Liver (tissue), 9 donors: ENCODE measurements around the gene SUGP2. TPM values are rescaled to one million over a fixed set of nuclear protein-coding genes. Genes with fewer than 3 reads are reported as not detected.

Experiments used
- DNase-seq: peaks from one replicate; pipeline ENCODE4 v3.0.0-alpha.2; 2017; ENCODE audit warnings: low spot score
- H3K27ac ChIP-seq, 2 donors: one replicate each; pipeline ENCODE4 v1.7.0; 2013; ENCODE audit warnings: inconsistent platforms in 2 of 2, low read length in 2 of 2, control low read depth in 1 of 2, low read depth in 1 of 2, mild to moderate bottlenecking in 1 of 2
- H3K27me3 ChIP-seq, 4 donors: one replicate each; pipeline versions ENCODE4 v1.6.1 to v1.7.0; 2013; ENCODE audit warnings: low read length in 3 of 4, inconsistent platforms in 1 of 4, mild to moderate bottlenecking in 1 of 4, moderate library complexity in 1 of 4; ENCODE audit not compliant: control insufficient read depth in 4 of 4, insufficient read depth in 4 of 4
- H3K36me3 ChIP-seq, 4 donors: one replicate each; pipeline versions ENCODE4 v1.6.1 to v1.7.0; 2013; ENCODE audit warnings: low read length in 3 of 4, mild to moderate bottlenecking in 3 of 4, low read depth in 1 of 4, moderate library complexity in 1 of 4; ENCODE audit not compliant: control insufficient read depth in 4 of 4, insufficient read depth in 3 of 4
- H3K4me1 ChIP-seq, 4 donors: one replicate each; pipeline versions ENCODE4 v1.6.1 to v1.7.0; 2013; ENCODE audit warnings: low read length in 3 of 4, mild to moderate bottlenecking in 3 of 4, moderate library complexity in 1 of 4; ENCODE audit not compliant: control insufficient read depth in 4 of 4, insufficient read depth in 4 of 4
- H3K4me3 ChIP-seq, 3 donors: one replicate each; pipeline versions ENCODE4 v1.6.1 to v1.7.0; 2013; ENCODE audit warnings: low read length in 3 of 3, control low read depth in 1 of 3, low read depth in 1 of 3, mild to moderate bottlenecking in 1 of 3
- H3K9ac ChIP-seq, 2 donors: one replicate each; pipeline ENCODE4 v1.7.0; 2013; ENCODE audit warnings: low read length in 2 of 2, mild to moderate bottlenecking in 2 of 2, moderate library complexity in 2 of 2, control low read depth in 1 of 2, low read depth in 1 of 2
- H3K9me3 ChIP-seq, 4 donors: one replicate each; pipeline versions ENCODE4 v1.6.1 to v1.7.0; 2013; ENCODE audit warnings: low read length in 3 of 4; ENCODE audit not compliant: control insufficient read depth in 4 of 4
- EGR1 ChIP-seq, 2 donors: IDR thresholded peaks; 2 replicates each; pipeline ENCODE4 v1.6.1; 2016 to 2018; ENCODE audit warnings: antibody characterized with exemption in 2 of 2, low read depth in 2 of 2
- FOXA1 ChIP-seq: IDR thresholded peaks from 2 replicates; pipeline ENCODE4 v1.6.1; 2016; ENCODE audit warnings: antibody characterized with exemption
- GABPA ChIP-seq, 2 donors: IDR thresholded peaks in 1 of 2; conservative IDR thresholded peaks in 1 of 2; 2 replicates each; pipeline ENCODE4 v1.6.1; 2016; ENCODE audit warnings: antibody characterized with exemption in 2 of 2, mild to moderate bottlenecking in 1 of 2, moderate library complexity in 1 of 2
- HNF4A ChIP-seq, 2 donors: conservative IDR thresholded peaks; 2 replicates each; pipeline ENCODE4 v1.6.1; 2016; ENCODE audit warnings: antibody characterized with exemption in 2 of 2, mild to moderate bottlenecking in 2 of 2
- HNF4G ChIP-seq: IDR thresholded peaks from 2 replicates; pipeline ENCODE4 v1.6.1; 2016; ENCODE audit warnings: antibody characterized with exemption
- JUND ChIP-seq, 2 donors: IDR thresholded peaks; 2 replicates each; pipeline ENCODE4 v1.6.1; 2016; ENCODE audit warnings: antibody characterized with exemption in 2 of 2
- NR2F2 ChIP-seq: IDR thresholded peaks from 2 replicates; pipeline ENCODE4 v1.6.1; 2016; ENCODE audit warnings: antibody characterized with exemption
- RAD21 ChIP-seq, 2 donors: IDR thresholded peaks; 2 replicates each; pipeline ENCODE4 v1.6.1; 2016; ENCODE audit warnings: antibody characterized with exemption in 2 of 2, mild to moderate bottlenecking in 2 of 2
- RXRA ChIP-seq, 2 donors: IDR thresholded peaks; 2 replicates each; pipeline ENCODE4 v1.6.1; 2017 to 2018; ENCODE audit warnings: antibody characterized with exemption in 2 of 2, mild to moderate bottlenecking in 1 of 2
- SP1 ChIP-seq: IDR thresholded peaks from 2 replicates; pipeline ENCODE4 v1.6.1; 2018; ENCODE audit warnings: antibody characterized with exemption, mild to moderate bottlenecking
- TAF1 ChIP-seq: conservative IDR thresholded peaks from 2 replicates; pipeline ENCODE4 v1.6.1; 2016; ENCODE audit warnings: antibody characterized with exemption, mild to moderate bottlenecking
- YY1 ChIP-seq: IDR thresholded peaks from 2 replicates; pipeline ENCODE4 v1.6.1; 2016; ENCODE audit warnings: antibody characterized with exemption, mild to moderate bottlenecking
- WGBS: extraction: QIAGEN DNeasy Blood & Tissue Kit; methylation state at CpG from one replicate; pipeline ENCODE4 v1.1.7; 2013; 5-methylcytosine and 5-hydroxymethylcytosine counted together
- polyA plus RNA-seq, 2 donors: library from polyadenylated mRNA; stranded (reverse) in 1 of 2; unstranded in 1 of 2; fragments of 200-250 nt in 1 of 2; fragments of >200 nt in 1 of 2; fragmentation: Nextera tagmentation in 1 of 2; extraction: Ambion mirVana in 1 of 2; gene quantifications; one replicate each; pipeline versions ENCODE4 v1.2.1 to v1.2.3, GENCODE V29; 2013 to 2015
- total RNA-seq, 2 donors: library from RNA; depleted of rRNA; stranded (reverse); fragments of >200 nt; gene quantifications; one replicate each; pipeline ENCODE4 v1.2.3, GENCODE V29; 2014
- TF ChIP-seq, protein P1 (sequence below): fragments of 150-350 bp; IDR thresholded peaks from 2 replicates; pipeline ENCODE4 v1.5.1; 2017; ENCODE audit warnings: improper control_type of control experiment, low read depth, low read length; ENCODE audit not compliant: missing input control
- TF ChIP-seq, protein P2 (sequence below): IDR thresholded peaks from 2 replicates; pipeline ENCODE4 v1.6.1; 2016; ENCODE audit warnings: antibody characterized with exemption
- TF ChIP-seq, protein P3 (sequence below): IDR thresholded peaks from 2 replicates; pipeline ENCODE4 v1.6.1; 2016; ENCODE audit warnings: antibody characterized with exemption
- TF ChIP-seq, protein P4 (sequence below): IDR thresholded peaks from 2 replicates; pipeline ENCODE4 v1.6.1; 2016; ENCODE audit warnings: antibody characterized with exemption
- donor health status: healthy.
- donor health status: healthy.
- donor health status: healthy.
- donor health status: healthy.
- donor health status: healthy.

Gene SUGP2
- total and polyA plus RNA-seq, 4 donors = 9.6 to 29.0 (median 19.2) TPM

DNA sequence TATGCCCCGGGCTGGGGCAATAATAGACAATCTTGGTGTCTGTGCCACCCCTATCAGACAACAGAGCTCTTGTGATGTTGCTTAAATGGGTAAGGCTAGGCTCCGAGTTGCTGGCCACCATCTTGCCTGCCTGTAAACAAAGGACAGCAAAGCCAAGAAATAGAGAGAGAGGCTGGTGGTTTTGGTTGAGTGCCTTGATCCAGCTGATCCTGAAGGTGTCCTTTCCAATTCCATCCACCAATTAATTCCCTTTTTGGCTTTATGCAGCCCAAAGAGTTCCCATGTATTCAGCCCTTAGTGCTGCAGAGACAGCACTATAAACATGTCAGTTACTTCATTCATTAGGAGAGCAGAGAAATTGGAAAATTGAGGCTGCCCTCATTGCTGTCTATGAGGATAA is 50.6 kb downstream of the SUGP2 start:
- Histone ChIP-seq H3K9me3 (no peaks in the 10 kb centered on the region), H3K4me1 (peaks cover 0 to 3% (median 0%) of the 10 kb centered on the region in 4 donors), H3K36me3 (no peaks in the 10 kb centered on the region), H3K9ac (no peak overlapping the region), H3K27ac (no peak overlapping the region), H3K4me3 (no peak overlapping the region), H3K27me3 (peaks cover 0 to 3% (median 0%) of the 10 kb centered on the region in 4 donors)
- no peak for TF ChIP-seq HNF4A (conservative IDR thresholded peaks at IDR 0.05)
- TF ChIP-seq GABPA (IDR thresholded peaks at IDR 0.05 in 1 of 2, conservative IDR thresholded peaks at IDR 0.05 in 1 of 2) = no peak
- TF ChIP-seq HNF4G = no peak
- no peak for TF ChIP-seq FOXA1
- no peak for DNase-seq
- whole genome bisulfite sequencing = 68% methylated on average over 2 of the region's 2 CpGs

DNA sequence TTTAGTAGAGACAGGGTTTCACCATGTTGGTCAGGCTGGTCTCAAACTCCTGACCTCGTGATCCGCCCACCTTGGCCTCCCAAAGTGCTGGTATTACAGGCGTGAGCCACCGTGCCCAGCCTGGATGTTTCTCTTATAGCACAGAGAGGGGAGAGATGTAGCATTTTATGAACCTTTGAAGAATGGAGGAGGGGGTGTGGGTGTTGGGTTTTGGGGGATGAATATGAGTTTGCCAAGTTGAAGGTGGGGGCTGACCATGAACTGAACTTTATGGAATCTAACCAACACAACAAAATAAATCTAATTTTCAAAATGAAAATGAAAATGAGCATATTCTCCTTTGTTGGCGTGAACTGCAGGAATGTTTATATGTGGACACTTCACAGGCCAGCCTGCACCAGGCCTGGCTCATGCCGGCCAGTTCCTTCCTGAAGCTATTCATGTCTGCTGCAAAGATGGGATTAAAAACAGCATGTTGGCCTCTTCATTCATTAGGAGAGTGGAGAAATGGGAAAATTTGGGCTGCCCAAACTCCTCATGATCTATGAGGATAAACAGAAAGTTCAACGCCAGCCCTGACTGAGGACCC is 52.8 kb downstream of the SUGP2 start:
- no peak overlapping the region for H3K27ac ChIP-seq
- 88% methylated on average over 7 of the region's 7 CpGs for WGBS
- no peaks in the 10 kb centered on the region for H3K4me1 ChIP-seq
- peaks cover 0 to 3% (median 0%) of the 10 kb centered on the region in 4 donors for H3K27me3 ChIP-seq
- H3K4me3 ChIP-seq = no peak overlapping the region
- H3K9ac ChIP-seq = no peak overlapping the region
- no peak for DNase-seq
- H3K36me3 ChIP-seq = no peaks in the 10 kb centered on the region
- no peak for TF ChIP-seq RAD21 (IDR thresholded peaks at IDR 0.05)
- no peak for TF ChIP-seq HNF4G
- TF ChIP-seq YY1 = no peak
- TF ChIP-seq FOXA1 = no peak
- TF ChIP-seq EGR1 (IDR thresholded peaks at IDR 0.05; ENCODE audit: low read depth in 2 of 2) = no peak
- no peak for TF ChIP-seq JUND (IDR thresholded peaks at IDR 0.05)
- TF ChIP-seq HNF4A (conservative IDR thresholded peaks at IDR 0.05) = no peak
- no peak for TF ChIP-seq SP1
- TF ChIP-seq GABPA (IDR thresholded peaks at IDR 0.05 in 1 of 2, conservative IDR thresholded peaks at IDR 0.05 in 1 of 2) = no peak
- TF ChIP-seq RXRA (IDR thresholded peaks at IDR 0.05) = no peak
- TF ChIP-seq, protein P1, sequence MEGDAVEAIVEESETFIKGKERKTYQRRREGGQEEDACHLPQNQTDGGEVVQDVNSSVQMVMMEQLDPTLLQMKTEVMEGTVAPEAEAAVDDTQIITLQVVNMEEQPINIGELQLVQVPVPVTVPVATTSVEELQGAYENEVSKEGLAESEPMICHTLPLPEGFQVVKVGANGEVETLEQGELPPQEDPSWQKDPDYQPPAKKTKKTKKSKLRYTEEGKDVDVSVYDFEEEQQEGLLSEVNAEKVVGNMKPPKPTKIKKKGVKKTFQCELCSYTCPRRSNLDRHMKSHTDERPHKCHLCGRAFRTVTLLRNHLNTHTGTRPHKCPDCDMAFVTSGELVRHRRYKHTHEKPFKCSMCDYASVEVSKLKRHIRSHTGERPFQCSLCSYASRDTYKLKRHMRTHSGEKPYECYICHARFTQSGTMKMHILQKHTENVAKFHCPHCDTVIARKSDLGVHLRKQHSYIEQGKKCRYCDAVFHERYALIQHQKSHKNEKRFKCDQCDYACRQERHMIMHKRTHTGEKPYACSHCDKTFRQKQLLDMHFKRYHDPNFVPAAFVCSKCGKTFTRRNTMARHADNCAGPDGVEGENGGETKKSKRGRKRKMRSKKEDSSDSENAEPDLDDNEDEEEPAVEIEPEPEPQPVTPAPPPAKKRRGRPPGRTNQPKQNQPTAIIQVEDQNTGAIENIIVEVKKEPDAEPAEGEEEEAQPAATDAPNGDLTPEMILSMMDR = no peak
- H3K9me3 ChIP-seq = no peaks in the 10 kb centered on the region

DNA sequence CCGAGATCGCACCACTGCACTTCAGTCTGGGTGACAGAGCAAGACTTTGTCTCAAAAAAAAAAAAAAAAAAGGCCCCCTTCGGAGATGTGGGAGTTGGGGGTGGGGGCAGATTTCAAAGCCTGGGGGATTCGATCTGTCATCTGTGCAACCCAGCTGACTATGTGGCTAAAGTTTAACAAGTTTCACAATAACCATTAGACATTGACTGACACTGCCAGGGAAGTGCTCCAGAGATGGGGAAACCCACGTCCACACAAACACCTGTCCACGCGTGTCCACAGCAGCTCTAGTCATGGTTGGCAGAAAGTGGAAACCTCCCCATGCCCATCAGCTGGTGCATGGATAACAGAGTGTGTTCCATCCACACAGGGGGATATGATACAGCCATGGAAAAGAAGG is 54.7 kb downstream of the SUGP2 start:
- H3K4me3 ChIP-seq = no peak overlapping the region
- no peak overlapping the region for H3K9ac ChIP-seq
- H3K9me3 ChIP-seq = no peaks in the 10 kb centered on the region
- WGBS = 30% methylated on average over 7 of the region's 7 CpGs
- DNase-seq = no peak
- H3K4me1 ChIP-seq = no peaks in the 10 kb centered on the region
- no peak overlapping the region for H3K27ac ChIP-seq
- H3K27me3 ChIP-seq = peaks cover 0 to 3% (median 0%) of the 10 kb centered on the region in 4 donors
- H3K36me3 ChIP-seq = no peaks in the 10 kb centered on the region
- TF ChIP-seq HNF4A (conservative IDR thresholded peaks at IDR 0.05) = no peak
- TF ChIP-seq, protein P1 = no peak
- no peak for TF ChIP-seq JUND (IDR thresholded peaks at IDR 0.05)
- no peak for TF ChIP-seq GABPA (IDR thresholded peaks at IDR 0.05 in 1 of 2, conservative IDR thresholded peaks at IDR 0.05 in 1 of 2)
- TF ChIP-seq, protein P2, sequence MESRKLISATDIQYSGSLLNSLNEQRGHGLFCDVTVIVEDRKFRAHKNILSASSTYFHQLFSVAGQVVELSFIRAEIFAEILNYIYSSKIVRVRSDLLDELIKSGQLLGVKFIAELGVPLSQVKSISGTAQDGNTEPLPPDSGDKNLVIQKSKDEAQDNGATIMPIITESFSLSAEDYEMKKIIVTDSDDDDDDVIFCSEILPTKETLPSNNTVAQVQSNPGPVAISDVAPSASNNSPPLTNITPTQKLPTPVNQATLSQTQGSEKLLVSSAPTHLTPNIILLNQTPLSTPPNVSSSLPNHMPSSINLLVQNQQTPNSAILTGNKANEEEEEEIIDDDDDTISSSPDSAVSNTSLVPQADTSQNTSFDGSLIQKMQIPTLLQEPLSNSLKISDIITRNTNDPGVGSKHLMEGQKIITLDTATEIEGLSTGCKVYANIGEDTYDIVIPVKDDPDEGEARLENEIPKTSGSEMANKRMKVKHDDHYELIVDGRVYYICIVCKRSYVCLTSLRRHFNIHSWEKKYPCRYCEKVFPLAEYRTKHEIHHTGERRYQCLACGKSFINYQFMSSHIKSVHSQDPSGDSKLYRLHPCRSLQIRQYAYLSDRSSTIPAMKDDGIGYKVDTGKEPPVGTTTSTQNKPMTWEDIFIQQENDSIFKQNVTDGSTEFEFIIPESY = no peak
- no peak for TF ChIP-seq RXRA (IDR thresholded peaks at IDR 0.05)
- TF ChIP-seq RAD21 (IDR thresholded peaks at IDR 0.05) = no peak
- TF ChIP-seq NR2F2 = no peak
- no peak for TF ChIP-seq EGR1 (IDR thresholded peaks at IDR 0.05; ENCODE audit: low read depth in 2 of 2)
- TF ChIP-seq, protein P3, sequence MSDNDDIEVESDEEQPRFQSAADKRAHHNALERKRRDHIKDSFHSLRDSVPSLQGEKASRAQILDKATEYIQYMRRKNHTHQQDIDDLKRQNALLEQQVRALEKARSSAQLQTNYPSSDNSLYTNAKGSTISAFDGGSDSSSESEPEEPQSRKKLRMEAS = no peak
- TF ChIP-seq SP1 = no peak
- no peak for TF ChIP-seq TAF1
- TF ChIP-seq, protein P4, sequence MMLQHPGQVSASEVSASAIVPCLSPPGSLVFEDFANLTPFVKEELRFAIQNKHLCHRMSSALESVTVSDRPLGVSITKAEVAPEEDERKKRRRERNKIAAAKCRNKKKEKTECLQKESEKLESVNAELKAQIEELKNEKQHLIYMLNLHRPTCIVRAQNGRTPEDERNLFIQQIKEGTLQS = no peak
